ENCODE data around the gene TCERG1L.

TCERG1L gene

GRCh38 chr10:131176907-131177306 is 134.6 kb downstream of the TCERG1L start:
- TF ChIP-seq SIN3A (IDR thresholded peaks at IDR 0.05; ENCODE audit: borderline replicate concordance, insufficient read depth, low read length) (no peak), REST (IDR thresholded peaks at IDR 0.05; ENCODE audit: insufficient read depth in 1 of 2, low read depth in 2 of 2, low read length in 2 of 2) (no peak), POLR2AphosphoS5 (IDR thresholded peaks at IDR 0.05; ENCODE audit: low read depth, low read length) (no peak), FOXP2 (optimal IDR thresholded peaks at IDR 0.05; ENCODE audit: borderline replicate concordance, extremely low read depth, extremely low read length, insufficient read depth) (no peak), TAF1 (IDR thresholded peaks at IDR 0.05; ENCODE audit: borderline replicate concordance, insufficient read depth, low read length) (no peak)

- TF ChIP-seq FOXP2 (optimal IDR thresholded peaks at IDR 0.05; ENCODE audit: borderline replicate concordance, extremely low read depth, extremely low read length, insufficient read depth) (no peak), REST (IDR thresholded peaks at IDR 0.05; ENCODE audit: insufficient read depth in 1 of 2, low read depth in 2 of 2, low read length in 2 of 2) (no peak), SIN3A (IDR thresholded peaks at IDR 0.05; ENCODE audit: borderline replicate concordance, insufficient read depth, low read length) (no peak), TAF1 (IDR thresholded peaks at IDR 0.05; ENCODE audit: borderline replicate concordance, insufficient read depth, low read length) (no peak), POLR2AphosphoS5 (IDR thresholded peaks at IDR 0.05; ENCODE audit: low read depth, low read length) (no peak)
These were observed 135.6 kb downstream of the TCERG1L start for GRCh38 chr10:131175891-131176290.

- TF ChIP-seq POLR2AphosphoS5 (IDR thresholded peaks at IDR 0.05; ENCODE audit: low read depth, low read length), result no peak
- TF ChIP-seq FOXP2 (optimal IDR thresholded peaks at IDR 0.05; ENCODE audit: borderline replicate concordance, extremely low read depth, extremely low read length, insufficient read depth), result no peak
- TF ChIP-seq TAF1 (IDR thresholded peaks at IDR 0.05; ENCODE audit: borderline replicate concordance, insufficient read depth, low read length), result no peak
- TF ChIP-seq REST (IDR thresholded peaks at IDR 0.05; ENCODE audit: insufficient read depth in 1 of 2, low read depth in 2 of 2, low read length in 2 of 2), result no peak
- TF ChIP-seq SIN3A (IDR thresholded peaks at IDR 0.05; ENCODE audit: borderline replicate concordance, insufficient read depth, low read length), result no peak
These were observed 136.6 kb downstream of the TCERG1L start for GRCh38 chr10:131174651-131175540.

GRCh38 chr10:131174211-131174565 is 137.3 kb downstream of the TCERG1L start:
- no peak for TF ChIP-seq POLR2AphosphoS5 (IDR thresholded peaks at IDR 0.05; ENCODE audit: low read depth, low read length)
- TF ChIP-seq REST (IDR thresholded peaks at IDR 0.05; ENCODE audit: insufficient read depth in 1 of 2, low read depth in 2 of 2, low read length in 2 of 2), result no peak
- no peak for TF ChIP-seq FOXP2 (optimal IDR thresholded peaks at IDR 0.05; ENCODE audit: borderline replicate concordance, extremely low read depth, extremely low read length, insufficient read depth)
- no peak for TF ChIP-seq SIN3A (IDR thresholded peaks at IDR 0.05; ENCODE audit: borderline replicate concordance, insufficient read depth, low read length)
